AG09309 (cell line): ENCODE measurements around the gene NUP205.
A peak's percentile ranks its signal among the peaks of the same experiment; 100 is the strongest.

Experiments used
- DNase-seq: peaks from one replicate; pipeline ENCODE4 v3.0.0-alpha.2; 2010; ENCODE audit warnings: low read depth
- H3K4me3 ChIP-seq: 2 replicates; pipeline ENCODE4 v1.5.1; 2011; ENCODE audit warnings: mild to moderate bottlenecking, low read depth, low read length, moderate library complexity; ENCODE audit not compliant: control insufficient read depth
- TF ChIP-seq, protein P1 (sequence below): IDR thresholded peaks from 2 replicates; pipeline ENCODE4 v1.5.1; 2011; ENCODE audit warnings: mild to moderate bottlenecking, low read depth, low read length, inconsistent platforms; ENCODE audit not compliant: insufficient read depth, control insufficient read depth; ENCODE audit errors: missing control alignments

NUP205 gene

DNA sequence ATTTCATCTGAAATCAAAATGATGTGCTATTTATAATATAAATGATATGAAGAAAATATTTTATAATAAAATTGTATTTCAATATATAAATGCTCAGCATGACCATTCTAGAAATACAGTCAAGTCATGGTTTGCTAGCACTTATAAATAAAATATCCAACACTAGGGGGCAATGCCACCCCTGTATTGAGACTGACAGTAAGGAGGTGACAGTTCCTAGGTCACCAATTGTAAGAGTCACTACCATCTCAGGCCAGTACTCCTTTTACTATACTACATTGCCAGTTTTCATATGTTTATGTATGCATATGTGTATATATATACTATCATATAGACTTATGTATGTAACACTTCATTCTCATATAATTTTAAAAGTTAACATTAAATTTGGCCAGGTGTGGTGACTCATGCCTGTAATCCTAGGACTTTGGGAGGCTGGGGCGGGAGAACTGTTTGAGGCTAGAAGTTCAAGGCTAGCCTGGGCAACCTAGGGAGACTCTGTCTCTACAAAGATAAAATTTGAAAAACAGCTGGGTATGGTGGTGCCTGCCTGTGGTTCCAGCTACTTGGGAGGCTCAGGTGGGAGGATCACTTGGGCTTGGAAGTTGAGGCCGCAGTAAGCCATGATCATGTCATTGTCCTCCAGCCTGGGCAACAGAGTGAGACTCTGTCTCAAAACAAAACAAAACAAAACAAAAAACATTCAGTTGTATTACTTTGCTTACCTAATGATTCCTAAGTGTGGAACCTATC lies 45.4 kb upstream of the NUP205 start:
- DNase-seq = no peak
- H3K4me3 ChIP-seq = no peak overlapping the region
- TF ChIP-seq, protein P1, sequence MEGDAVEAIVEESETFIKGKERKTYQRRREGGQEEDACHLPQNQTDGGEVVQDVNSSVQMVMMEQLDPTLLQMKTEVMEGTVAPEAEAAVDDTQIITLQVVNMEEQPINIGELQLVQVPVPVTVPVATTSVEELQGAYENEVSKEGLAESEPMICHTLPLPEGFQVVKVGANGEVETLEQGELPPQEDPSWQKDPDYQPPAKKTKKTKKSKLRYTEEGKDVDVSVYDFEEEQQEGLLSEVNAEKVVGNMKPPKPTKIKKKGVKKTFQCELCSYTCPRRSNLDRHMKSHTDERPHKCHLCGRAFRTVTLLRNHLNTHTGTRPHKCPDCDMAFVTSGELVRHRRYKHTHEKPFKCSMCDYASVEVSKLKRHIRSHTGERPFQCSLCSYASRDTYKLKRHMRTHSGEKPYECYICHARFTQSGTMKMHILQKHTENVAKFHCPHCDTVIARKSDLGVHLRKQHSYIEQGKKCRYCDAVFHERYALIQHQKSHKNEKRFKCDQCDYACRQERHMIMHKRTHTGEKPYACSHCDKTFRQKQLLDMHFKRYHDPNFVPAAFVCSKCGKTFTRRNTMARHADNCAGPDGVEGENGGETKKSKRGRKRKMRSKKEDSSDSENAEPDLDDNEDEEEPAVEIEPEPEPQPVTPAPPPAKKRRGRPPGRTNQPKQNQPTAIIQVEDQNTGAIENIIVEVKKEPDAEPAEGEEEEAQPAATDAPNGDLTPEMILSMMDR = peak; percentile 52

DNA sequence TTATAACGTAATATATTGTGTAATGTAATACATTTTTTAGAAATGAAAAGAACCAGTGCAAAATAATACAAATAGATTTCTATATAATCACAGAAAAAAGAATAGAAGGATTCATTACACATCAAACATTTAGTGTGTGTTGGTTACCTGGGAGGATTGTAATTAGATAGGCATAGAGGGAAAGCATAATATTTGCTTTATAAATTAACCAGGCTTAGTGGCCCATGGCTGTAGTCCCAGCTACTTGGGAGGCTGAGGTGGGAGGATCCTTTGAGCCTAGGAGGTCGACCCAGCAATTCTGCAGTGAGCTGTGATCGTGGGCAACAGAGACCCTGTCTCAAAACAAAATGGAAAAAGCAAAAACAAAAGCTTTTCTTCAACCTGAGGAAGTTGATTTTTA lies 42.9 kb upstream of the NUP205 start:
- no peak for DNase-seq
- H3K4me3 ChIP-seq = no peak overlapping the region
- TF ChIP-seq, protein P1 = no peak

DNA sequence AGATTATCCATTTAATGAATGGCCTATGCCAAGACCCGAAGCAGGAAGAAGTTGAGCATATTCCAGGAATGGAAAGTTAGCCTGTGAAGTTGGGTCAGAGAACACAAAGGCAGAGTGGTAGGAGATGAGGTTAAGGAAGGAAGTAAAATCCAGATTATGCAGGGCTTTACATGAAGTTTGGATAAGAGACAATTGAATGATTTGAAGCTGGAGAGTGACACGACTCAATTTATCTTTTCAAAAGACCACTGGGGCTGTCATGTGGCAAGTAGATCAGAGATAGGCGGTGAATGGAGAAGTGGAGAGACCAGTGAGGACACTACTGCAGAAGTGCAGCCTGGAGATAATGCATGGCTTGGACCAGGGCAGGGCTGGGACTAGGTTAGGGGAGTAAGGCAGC lies 40.7 kb upstream of the NUP205 start:
- H3K4me3 ChIP-seq = no peak overlapping the region
- DNase-seq = no peak
- TF ChIP-seq, protein P1 = no peak

DNA sequence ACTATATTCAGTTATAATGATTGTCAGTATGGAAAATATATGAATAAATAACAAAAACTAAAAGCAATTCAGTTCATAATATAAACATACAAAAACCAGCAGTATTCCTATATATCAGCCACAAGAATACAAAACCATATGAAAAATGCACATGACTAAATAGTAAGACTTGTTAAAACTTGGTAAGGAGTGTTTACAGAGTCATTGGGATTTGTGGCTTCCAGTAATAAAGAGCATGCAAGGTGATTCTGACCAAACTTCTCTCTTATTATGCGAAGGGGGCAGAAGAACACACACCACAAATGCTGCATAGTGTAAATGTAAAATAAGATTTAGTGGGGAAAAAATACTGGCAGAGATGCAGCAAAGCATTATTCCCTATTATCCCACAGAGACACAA lies 39.0 kb upstream of the NUP205 start:
- no peak overlapping the region for H3K4me3 ChIP-seq
- TF ChIP-seq, protein P1 = no peak
- DNase-seq = no peak

DNA sequence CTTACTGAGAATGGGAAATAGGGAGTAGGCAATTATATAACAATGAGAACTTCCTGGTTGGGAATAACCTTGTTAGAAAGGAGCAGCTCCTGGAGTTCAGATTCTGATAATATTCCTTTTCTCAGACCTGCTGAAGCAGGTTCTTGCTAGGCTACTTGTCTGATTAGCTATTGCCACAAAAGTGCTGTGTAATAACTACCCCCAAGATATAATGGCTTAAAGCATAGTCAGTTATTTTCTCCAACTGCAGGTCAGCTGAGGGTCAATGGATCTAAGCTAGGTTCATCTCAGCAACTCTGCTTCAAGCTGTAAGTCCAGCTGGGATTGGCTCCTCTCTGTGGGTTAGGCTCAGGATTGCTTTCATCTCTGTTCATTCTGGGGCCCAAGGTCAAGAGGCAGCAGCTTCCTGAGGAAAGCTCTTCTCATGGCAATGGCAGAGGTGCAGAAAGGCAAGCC lies 38.5 kb upstream of the NUP205 start:
- no peak for DNase-seq
- TF ChIP-seq, protein P1 = no peak

DNA sequence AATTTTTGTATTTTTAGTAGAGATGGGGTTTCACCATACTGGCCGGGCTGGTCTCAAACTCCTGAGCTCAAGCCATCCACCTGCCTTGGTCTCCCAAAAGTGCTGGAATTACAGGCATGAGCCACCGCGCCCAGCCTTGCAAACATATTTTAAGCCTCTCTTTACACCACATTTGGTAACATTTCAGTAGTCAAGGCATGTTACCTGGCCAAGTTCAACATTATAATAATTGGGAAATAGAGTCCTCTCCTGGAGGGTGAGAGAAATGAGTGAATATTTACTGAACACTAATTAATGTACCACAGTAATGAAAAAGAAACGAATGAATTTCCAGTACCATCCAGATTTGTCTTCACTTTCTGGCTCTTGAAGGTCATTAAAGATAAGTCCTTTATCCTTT lies 37.8 kb upstream of the NUP205 start:
- H3K4me3 ChIP-seq = no peak overlapping the region
- TF ChIP-seq, protein P1 = no peak
- DNase-seq = no peak

More for the DNA sequence above, 38.5 kb upstream of the NUP205 start:
- no peak overlapping the region for H3K4me3 ChIP-seq
